ENCODE results near the gene SOS1. TPM values are rescaled to one million over a fixed set of nuclear protein-coding genes. Genes with fewer than 3 reads are reported as not detected.

SOS1 gene
- total RNA-seq, 1 donor from 2014 or later = 11.7 TPM

DNA sequence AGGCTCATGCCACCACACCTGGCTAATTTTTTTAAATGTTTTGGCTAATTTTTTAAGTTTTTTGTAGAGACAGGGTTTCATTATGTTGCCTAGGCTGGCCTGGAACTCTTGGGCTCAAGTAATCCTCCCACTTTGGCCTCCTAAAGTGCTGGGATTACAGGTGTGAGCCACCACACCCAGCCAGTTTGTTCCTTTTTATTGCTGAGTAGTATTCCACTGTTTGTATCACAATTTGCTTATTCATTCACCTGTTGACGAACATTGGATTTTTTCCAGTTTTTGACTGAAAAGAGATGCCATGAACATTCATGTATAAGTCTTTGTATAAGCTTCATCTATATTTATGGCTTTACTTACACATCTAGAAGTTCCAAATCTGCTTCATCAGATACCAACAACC, 5.3 kb downstream of the SOS1 start:
- no peak overlapping the region for H3K4me3 ChIP-seq (ENCODE audit: low read depth, low read length)
- no peak for TF ChIP-seq CTCF (conservative IDR thresholded peaks at IDR 0.05; ENCODE audit: low read depth, low read length)
- no peak for DNase-seq (ENCODE audit: low read depth)

DNA sequence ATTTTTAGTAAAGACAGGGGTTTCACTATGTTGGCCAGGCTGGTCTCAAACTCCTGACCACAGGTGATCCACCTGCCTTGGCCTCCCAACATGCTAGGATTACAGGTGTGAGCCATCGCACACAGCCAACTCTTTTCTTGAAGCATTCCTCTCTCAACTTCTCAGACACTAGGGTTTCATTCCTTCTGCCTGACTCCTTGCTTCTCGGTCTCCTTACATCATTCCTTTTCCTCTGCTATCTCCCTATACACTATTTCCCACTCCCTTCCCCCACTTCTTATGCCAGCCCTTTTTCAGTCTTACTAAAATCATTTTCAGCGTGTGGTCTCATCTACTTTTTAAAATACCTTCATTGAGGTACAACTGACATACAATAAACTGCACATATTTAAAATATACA, 6.1 kb downstream of the SOS1 start:
- no peak for DNase-seq (ENCODE audit: low read depth)
- no peak for TF ChIP-seq CTCF (conservative IDR thresholded peaks at IDR 0.05; ENCODE audit: low read depth, low read length)
- no peak overlapping the region for H3K4me3 ChIP-seq (ENCODE audit: low read depth, low read length)

DNA sequence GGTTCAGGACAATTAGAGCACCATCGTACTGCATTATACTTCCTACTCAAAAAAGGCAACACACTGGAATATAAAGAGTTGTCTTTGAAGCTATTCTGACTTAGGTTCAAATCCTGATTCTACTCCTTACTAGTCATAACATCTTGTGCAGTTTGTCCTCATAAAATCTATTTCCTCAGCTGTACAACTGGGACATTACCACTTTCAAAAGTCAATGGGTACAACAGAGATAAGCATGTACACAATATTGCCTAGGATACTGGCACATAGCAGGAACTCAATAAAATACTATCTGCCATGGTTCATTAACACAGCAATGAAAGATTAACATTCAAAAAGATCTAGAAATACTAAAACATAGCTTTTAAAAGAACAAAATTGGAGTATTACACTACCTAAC, 11.3 kb downstream of the SOS1 start:
- no peak for DNase-seq (ENCODE audit: low read depth)
- no peak for TF ChIP-seq CTCF (conservative IDR thresholded peaks at IDR 0.05; ENCODE audit: low read depth, low read length)
- no peak overlapping the region for H3K4me3 ChIP-seq (ENCODE audit: low read depth, low read length)

DNA sequence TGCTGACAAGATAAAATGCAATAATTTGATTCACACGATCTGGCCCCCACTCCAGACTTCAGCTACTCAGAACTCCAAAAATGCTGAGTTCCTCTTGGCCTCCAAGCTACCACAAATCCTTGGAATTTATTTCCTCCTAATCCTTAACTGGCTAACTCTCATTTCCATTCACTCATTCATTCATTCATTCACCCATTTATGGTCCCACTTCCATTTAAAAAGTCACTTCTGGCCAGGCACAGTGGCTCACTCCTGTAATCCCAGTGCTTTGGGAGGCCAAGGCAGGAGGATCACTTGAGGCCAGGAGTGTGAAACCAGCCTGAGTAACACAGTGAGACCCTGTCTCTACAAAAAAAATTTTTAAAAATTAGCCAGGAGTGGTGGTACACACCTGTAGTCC, 12.5 kb downstream of the SOS1 start:
- no peak for TF ChIP-seq CTCF (conservative IDR thresholded peaks at IDR 0.05; ENCODE audit: low read depth, low read length)
- DNase-seq (ENCODE audit: low read depth) = no peak
- H3K4me3 ChIP-seq (ENCODE audit: low read depth, low read length) = no peak overlapping the region

DNA sequence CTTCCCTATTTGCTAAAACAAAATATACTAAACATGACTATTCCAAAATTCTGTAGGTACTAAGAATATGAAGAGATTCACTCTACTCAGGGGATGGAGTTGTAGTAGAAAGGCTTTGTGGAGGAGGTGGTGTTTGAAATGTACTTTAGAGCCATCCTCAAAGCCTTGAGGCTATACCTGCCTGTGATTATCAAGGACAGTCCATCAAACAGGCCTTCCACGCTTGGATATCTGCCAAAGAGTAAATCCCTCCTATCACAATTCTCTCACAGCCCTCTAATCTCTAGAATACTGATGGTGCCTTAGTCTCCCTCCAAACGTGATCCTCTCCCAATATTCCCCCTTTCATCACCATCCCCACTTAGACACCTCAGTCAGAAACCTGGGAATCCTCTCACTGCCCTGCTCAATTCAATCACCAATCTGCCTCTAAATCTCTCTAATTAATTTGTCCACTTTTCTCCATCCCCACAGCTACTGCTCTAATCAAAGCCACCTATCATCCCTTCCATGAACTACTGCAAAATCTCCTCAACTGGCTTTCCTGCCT, 13.1 kb downstream of the SOS1 start:
- no peak overlapping the region for H3K4me3 ChIP-seq (ENCODE audit: low read depth, low read length)
- no peak for TF ChIP-seq CTCF (conservative IDR thresholded peaks at IDR 0.05; ENCODE audit: low read depth, low read length)
- no peak for DNase-seq (ENCODE audit: low read depth)

DNA sequence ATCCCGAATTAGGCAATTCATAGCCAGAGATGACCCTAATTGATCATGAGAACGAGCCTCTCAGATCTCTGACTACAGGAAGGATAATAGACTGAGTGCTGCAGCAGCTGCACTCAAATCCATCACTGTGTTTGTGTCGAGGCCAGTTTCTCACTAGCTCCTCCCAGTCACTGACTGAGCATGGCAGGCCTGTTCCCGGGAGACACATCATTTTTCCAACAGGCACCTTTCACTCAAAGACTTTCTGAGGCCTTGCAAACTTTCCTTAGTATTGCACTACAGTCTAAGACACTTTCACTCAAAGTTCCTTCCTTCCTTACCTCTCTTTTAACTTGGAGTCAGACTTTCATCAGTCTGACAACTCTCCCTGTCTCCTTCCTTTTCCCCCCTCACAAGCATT, 13.7 kb downstream of the SOS1 start:
- no peak overlapping the region for H3K4me3 ChIP-seq (ENCODE audit: low read depth, low read length)
- no peak for TF ChIP-seq CTCF (conservative IDR thresholded peaks at IDR 0.05; ENCODE audit: low read depth, low read length)
- no peak for DNase-seq (ENCODE audit: low read depth)

GRCh38 chr2:39099870-39100728, 20.8 kb downstream of the SOS1 start:
- no peak for DNase-seq (ENCODE audit: low read depth)
- TF ChIP-seq CTCF (conservative IDR thresholded peaks at IDR 0.05; ENCODE audit: low read depth, low read length) = no peak
- no peak overlapping the region for H3K4me3 ChIP-seq (ENCODE audit: low read depth, low read length)
